Keratinocyte (primary cell): ENCODE data around the gene RHPN2. TPM values are rescaled to one million over a fixed set of nuclear protein-coding genes. Genes with fewer than 3 reads are reported as not detected.

Experiments used
- DNase-seq: peaks from one replicate; pipeline ENCODE4 v3.0.0-alpha.2; 2011; ENCODE audit warnings: low read depth, missing footprints, low spot score
- FAIRE-seq: peaks from 2 replicates; lab custom pipeline; 2011; peaks lifted over from hg19 to GRCh38; lab: Jason Lieb, UNC
- H2AFZ ChIP-seq: 2 replicates; pipeline ENCODE4 v1.6.0; 2012; ENCODE audit warnings: low read length, control low read depth, inconsistent platforms; ENCODE audit not compliant: control insufficient read depth
- H3K27ac ChIP-seq: 2 replicates; pipeline ENCODE4 v1.5.1; 2011; ENCODE audit warnings: low read length; ENCODE audit not compliant: control insufficient read depth, insufficient read depth
- H3K27me3 ChIP-seq: 3 replicates; pipeline ENCODE4 v1.6.0; 2011; ENCODE audit warnings: low read length; ENCODE audit not compliant: control insufficient read depth, insufficient read depth; ENCODE audit errors: extremely low read depth
- H3K36me3 ChIP-seq, 2 experiments: 2 replicates in 1 of 2; 3 replicates in 1 of 2; pipeline ENCODE4 v1.5.1; 2011; ENCODE audit warnings: low read length in 2 of 2, mild to moderate bottlenecking in 1 of 2; ENCODE audit not compliant: control insufficient read depth in 2 of 2, insufficient read depth in 2 of 2; ENCODE audit errors: extremely low read depth in 1 of 2
- H3K4me1 ChIP-seq: 3 replicates; pipeline ENCODE4 v1.5.1; 2011; ENCODE audit warnings: low read length; ENCODE audit not compliant: control insufficient read depth, insufficient read depth; ENCODE audit errors: extremely low read depth
- H3K4me2 ChIP-seq: 3 replicates; pipeline ENCODE4 v1.6.0; 2011; ENCODE audit warnings: low read depth, low read length; ENCODE audit not compliant: control insufficient read depth, insufficient read depth; ENCODE audit errors: extremely low read depth
- H3K4me3 ChIP-seq, 3 experiments: fragments of 200-600 bp in 1 of 3; sonication (generic) in 1 of 3; 2 replicates in 2 of 3; 3 replicates in 1 of 3; pipeline ENCODE4 v1.5.1; 2011 to 2016; ENCODE audit warnings: low read length in 3 of 3, mild to moderate bottlenecking in 3 of 3, control low read depth in 2 of 3, inconsistent platforms in 1 of 3, low read depth in 1 of 3, mixed read lengths in 1 of 3, mixed run types in 1 of 3, moderate library complexity in 1 of 3; ENCODE audit not compliant: control insufficient read depth in 2 of 3, insufficient read depth in 2 of 3; ENCODE audit errors: extremely low read depth in 1 of 3
- H3K79me2 ChIP-seq: 2 replicates; pipeline ENCODE4 v1.6.0; 2012; ENCODE audit warnings: low read length; ENCODE audit not compliant: control insufficient read depth, insufficient read depth
- H3K9ac ChIP-seq: 3 replicates; pipeline ENCODE4 v1.6.0; 2011; ENCODE audit warnings: low read length; ENCODE audit not compliant: control insufficient read depth, insufficient read depth; ENCODE audit errors: extremely low read depth
- H3K9me1 ChIP-seq: 3 replicates; pipeline ENCODE4 v1.6.0; 2011; ENCODE audit warnings: low read length; ENCODE audit not compliant: control insufficient read depth, insufficient read depth; ENCODE audit errors: extremely low read depth
- H3K9me3 ChIP-seq: 2 replicates; pipeline ENCODE4 v1.5.1; 2012; ENCODE audit warnings: low read depth, low read length; ENCODE audit not compliant: control insufficient read depth
- H4K20me1 ChIP-seq: 3 replicates; pipeline ENCODE4 v1.6.0; 2011; ENCODE audit warnings: low read length; ENCODE audit not compliant: control insufficient read depth, insufficient read depth; ENCODE audit errors: extremely low read depth
- EZH2 ChIP-seq: IDR thresholded peaks from one replicate; pipeline ENCODE4 v1.6.1; 2012; ENCODE audit warnings: inconsistent platforms, mild to moderate bottlenecking, low read length, moderate library complexity
- dilution Hi-C: fragments of 300-500 bp; cut with MboI; formaldehyde crosslinking; loops from one replicate; pipeline ENCODE4 v1.7.0; 2020; ENCODE audit warnings: low sequenced_read_pairs; ENCODE audit not compliant: extremely low pct_ligation_motif_present
- polyA plus RNA-seq, 5 experiments: library from polyadenylated mRNA; depleted of rRNA in 3 of 5; stranded (reverse) in 3 of 5; stranded (forward) in 1 of 5; unstranded in 1 of 5; fragments of >200 nt; gene quantifications; 1 replicate in 1 of 5; 2 replicates in 3 of 5; 3 replicates in 1 of 5; pipeline versions ENCODE4 v1.2.1 to v1.2.3, GENCODE V29; 2011 to 2012; ENCODE audit warnings: missing spikeins in 2 of 5, low read depth in 1 of 5, low replicate concordance in 1 of 5
- TF ChIP-seq, protein P1 (sequence below), 3 experiments: IDR thresholded peaks in 1 of 3; conservative IDR thresholded peaks in 1 of 3; optimal IDR thresholded peaks in 1 of 3; 2 replicates in 2 of 3; 3 replicates in 1 of 3; pipeline versions ENCODE3 to v1.5.1; 2011; ENCODE audit warnings: low read length in 3 of 3, mild to moderate bottlenecking in 3 of 3, moderate library complexity in 2 of 3, control low read depth in 1 of 3, inconsistent platforms in 1 of 3; ENCODE audit not compliant: insufficient read depth in 2 of 3; ENCODE audit errors: extremely low read depth in 1 of 3

The RHPN2 gene
- polyA plus RNA-seq, 1 donor (not counting 4 experiments of a cell fraction or from before 2014, with no cell fraction given): 6.6 TPM

GRCh38 chr19:33100894-33101644 lies 36.4 kb upstream of the RHPN2 start:
- no peak overlapping the region for H3K4me2 ChIP-seq
- H3K27ac ChIP-seq: no peak overlapping the region
- no peaks in the 10 kb centered on the region for H3K79me2 ChIP-seq
- dilution Hi-C loops: no loop called here
- no peaks in the 10 kb centered on the region for H3K9me3 ChIP-seq
- no peaks in the 10 kb centered on the region for H4K20me1 ChIP-seq
- FAIRE-seq (no peak), DNase-seq (no peak)
- H3K36me3 ChIP-seq: peaks cover 10 to 29% of the 10 kb centered on the region in 2 experiments
- no peak overlapping the region for H3K4me3 ChIP-seq
- TF ChIP-seq, protein P1, sequence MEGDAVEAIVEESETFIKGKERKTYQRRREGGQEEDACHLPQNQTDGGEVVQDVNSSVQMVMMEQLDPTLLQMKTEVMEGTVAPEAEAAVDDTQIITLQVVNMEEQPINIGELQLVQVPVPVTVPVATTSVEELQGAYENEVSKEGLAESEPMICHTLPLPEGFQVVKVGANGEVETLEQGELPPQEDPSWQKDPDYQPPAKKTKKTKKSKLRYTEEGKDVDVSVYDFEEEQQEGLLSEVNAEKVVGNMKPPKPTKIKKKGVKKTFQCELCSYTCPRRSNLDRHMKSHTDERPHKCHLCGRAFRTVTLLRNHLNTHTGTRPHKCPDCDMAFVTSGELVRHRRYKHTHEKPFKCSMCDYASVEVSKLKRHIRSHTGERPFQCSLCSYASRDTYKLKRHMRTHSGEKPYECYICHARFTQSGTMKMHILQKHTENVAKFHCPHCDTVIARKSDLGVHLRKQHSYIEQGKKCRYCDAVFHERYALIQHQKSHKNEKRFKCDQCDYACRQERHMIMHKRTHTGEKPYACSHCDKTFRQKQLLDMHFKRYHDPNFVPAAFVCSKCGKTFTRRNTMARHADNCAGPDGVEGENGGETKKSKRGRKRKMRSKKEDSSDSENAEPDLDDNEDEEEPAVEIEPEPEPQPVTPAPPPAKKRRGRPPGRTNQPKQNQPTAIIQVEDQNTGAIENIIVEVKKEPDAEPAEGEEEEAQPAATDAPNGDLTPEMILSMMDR (optimal IDR thresholded peaks at IDR 0.05 in 1 of 3, IDR thresholded peaks at IDR 0.05 in 1 of 3, conservative IDR thresholded peaks at IDR 0.05 in 1 of 3; ENCODE audit: extremely low read depth in 1 of 3, insufficient read depth in 2 of 3, low read length in 3 of 3): no peak
- H2AFZ ChIP-seq: no peak overlapping the region
- H3K9ac ChIP-seq: no peak overlapping the region
- no peaks in the 10 kb centered on the region for H3K9me1 ChIP-seq
- no peaks in the 10 kb centered on the region for H3K27me3 ChIP-seq
- peaks cover 5% of the 10 kb centered on the region for H3K4me1 ChIP-seq

DNA sequence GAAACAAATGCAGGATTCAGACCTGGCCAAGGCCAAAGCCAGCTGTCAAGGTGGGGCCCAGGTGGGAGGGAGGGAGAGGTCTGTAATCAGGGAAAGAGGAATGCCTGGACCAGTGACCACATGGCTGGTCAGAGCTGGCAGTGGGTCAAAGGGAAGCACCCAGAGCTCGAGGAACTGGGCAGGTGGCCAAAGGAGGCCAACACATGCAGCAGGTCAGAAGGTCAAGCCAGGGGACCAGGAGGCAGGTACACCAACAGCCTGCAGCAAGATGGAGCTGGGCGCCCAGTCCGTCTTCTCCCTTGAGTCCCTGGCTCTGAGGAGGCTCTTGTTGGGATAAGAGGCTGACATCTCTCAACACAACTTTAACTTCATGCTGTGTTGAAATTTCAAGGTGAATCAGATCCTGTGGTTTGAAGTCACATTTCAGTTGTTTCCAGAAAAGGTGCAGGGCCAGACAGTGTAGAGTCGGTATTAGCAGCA lies 33.4 kb upstream of the RHPN2 start:
- no peak for DNase-seq
- no peak overlapping the region for H3K4me2 ChIP-seq
- peaks cover 13 to 48% of the 10 kb centered on the region in 2 experiments for H3K36me3 ChIP-seq
- peaks cover 14% of the 10 kb centered on the region for H3K4me1 ChIP-seq
- no peaks in the 10 kb centered on the region for H4K20me1 ChIP-seq
- H3K27me3 ChIP-seq: no peaks in the 10 kb centered on the region
- no peak overlapping the region for H3K4me3 ChIP-seq
- H3K27ac ChIP-seq: no peak overlapping the region
- H3K9me1 ChIP-seq: no peaks in the 10 kb centered on the region
- H3K9me3 ChIP-seq: no peaks in the 10 kb centered on the region
- no peak for FAIRE-seq
- H3K79me2 ChIP-seq: no peaks in the 10 kb centered on the region
- TF ChIP-seq, protein P1 (optimal IDR thresholded peaks at IDR 0.05 in 1 of 3, IDR thresholded peaks at IDR 0.05 in 1 of 3, conservative IDR thresholded peaks at IDR 0.05 in 1 of 3; ENCODE audit: extremely low read depth in 1 of 3, insufficient read depth in 2 of 3, low read length in 3 of 3): no peak
- TF ChIP-seq EZH2: no peak
- dilution Hi-C loops: no loop called here
- H3K9ac ChIP-seq: no peak overlapping the region
- H2AFZ ChIP-seq: no peak overlapping the region
